PC-3 (cell line): ENCODE measurements around the gene CEBPZ. TPM values are rescaled to one million over a fixed set of nuclear protein-coding genes. Genes with fewer than 3 reads are reported as not detected.

Experiments
- ATAC-seq: fragments of 200-7000 bp; cut with Tn5 transposase; 2 replicates; pipeline ENCODE4 v1.9.1; 2020; ENCODE audit warnings: mild to moderate bottlenecking, moderate library complexity
- BruUV-seq: library from RNA; stranded (reverse); fragments of 400-500 nt; replicated peaks from 2 replicates; lab custom pipeline; 2021; lab: Mats Ljungman, UMichigan
- CTCF ChIA-PET: fragments of 300-600 bp; sonication (Branson Sonifier 250); formaldehyde crosslinking; loops from one replicate; lab custom pipeline; 2022; ENCODE audit warnings: antibody characterized with exemption; lab: Charles Lee
- POLR2A ChIA-PET: fragments of 300-600 bp; sonication (Branson Sonifier 250); formaldehyde crosslinking; loops from one replicate; lab custom pipeline; 2022; ENCODE audit warnings: antibody characterized with exemption; ENCODE audit not compliant: unreplicated experiment; lab: Charles Lee
- DNase-seq: peaks from one replicate; pipeline ENCODE4 v3.0.0-alpha.2; 2015
- H2AFZ ChIP-seq: fragments of 300-600 bp; sonication (generic); 2 replicates; pipeline ENCODE4 v1.6.0; 2016; ENCODE audit warnings: antibody characterized with exemption, low read length
- H3F3A ChIP-seq: fragments of 300-600 bp; sonication (generic); one replicate; pipeline ENCODE4 v1.6.0; 2017; ENCODE audit warnings: antibody characterized with exemption, low read length, control low read depth, mild to moderate bottlenecking; ENCODE audit not compliant: unreplicated experiment
- H3K27ac ChIP-seq: fragments of 300-600 bp; sonication (generic); 2 replicates; pipeline ENCODE4 v1.5.1; 2016; ENCODE audit warnings: mild to moderate bottlenecking, low read length
- H3K27me3 ChIP-seq: fragments of 300-600 bp; sonication (generic); 2 replicates; pipeline ENCODE4 v1.6.1; 2016; ENCODE audit warnings: low read length, mixed read lengths
- H3K36me3 ChIP-seq: fragments of 300-600 bp; sonication (generic); 2 replicates; pipeline ENCODE4 v1.6.1; 2016; ENCODE audit warnings: low read depth, mixed run types, low read length, mixed read lengths
- H3K4me1 ChIP-seq: fragments of 300-600 bp; sonication (generic); 2 replicates; pipeline ENCODE4 v1.5.1; 2016; ENCODE audit warnings: low read length; ENCODE audit not compliant: insufficient read depth
- H3K4me2 ChIP-seq: fragments of 300-600 bp; sonication (generic); 2 replicates; pipeline ENCODE4 v1.6.0; 2016; ENCODE audit warnings: low read length
- H3K4me3 ChIP-seq: fragments of 300-600 bp; sonication (generic); 2 replicates; pipeline ENCODE4 v1.5.1; 2016; ENCODE audit warnings: mild to moderate bottlenecking, low read length, mixed read lengths
- H3K79me2 ChIP-seq: fragments of 300-600 bp; sonication (generic); 2 replicates; pipeline ENCODE4 v1.6.1; 2017; ENCODE audit warnings: low read length, mixed read lengths
- H3K9ac ChIP-seq: fragments of 300-600 bp; sonication (generic); 2 replicates; pipeline ENCODE4 v1.6.0; 2016; ENCODE audit warnings: mild to moderate bottlenecking, low read length
- H3K9me2 ChIP-seq: fragments of 300-600 bp; sonication (generic); replicated peaks from 2 replicates; pipeline ENCODE4 v1.6.1; 2016; ENCODE audit warnings: mixed run types, low read length, mixed read lengths
- H3K9me3 ChIP-seq: fragments of 300-600 bp; sonication (generic); 2 replicates; pipeline ENCODE4 v1.6.1; 2016; ENCODE audit warnings: low read length, mixed read lengths
- H4K20me1 ChIP-seq: fragments of 300-600 bp; sonication (generic); 2 replicates; pipeline ENCODE4 v1.6.1; 2016; ENCODE audit warnings: low read length, mixed read lengths
- EZH2 ChIP-seq: fragments of 300-600 bp; sonication (generic); IDR thresholded peaks from one replicate; pipeline ENCODE4 v1.6.1; 2017; ENCODE audit warnings: antibody characterized with exemption, mild to moderate bottlenecking, low read length; ENCODE audit not compliant: unreplicated experiment
- EZH2phosphoT487 ChIP-seq: fragments of 300-600 bp; sonication (generic); IDR thresholded peaks from 2 replicates; pipeline ENCODE4 v1.6.1; 2018; ENCODE audit warnings: mild to moderate bottlenecking, antibody characterized with exemption, low read length, borderline replicate concordance
- intact Hi-C: fragments of 100-400 bp; cut with micrococcal nuclease; formaldehyde crosslinking; loops from 2 replicates; pipeline ENCODE4 v1.9.0; 2023
- total RNA-seq: library from RNA; depleted of rRNA; stranded (reverse); fragments of >200 nt; gene quantifications from 2 replicates; pipeline ENCODE4 v1.2.3, GENCODE V29; 2014
- TF ChIP-seq, protein P1 (sequence below): fragments of 300-600 bp; sonication (generic); conservative IDR thresholded peaks from 2 replicates; pipeline ENCODE4 v1.5.1; 2017; ENCODE audit warnings: antibody characterized with exemption, low read depth, mild to moderate bottlenecking, low read length

Gene CEBPZ
- total RNA-seq, 1 experiment from 2014 or later = 39.8 TPM

DNA sequence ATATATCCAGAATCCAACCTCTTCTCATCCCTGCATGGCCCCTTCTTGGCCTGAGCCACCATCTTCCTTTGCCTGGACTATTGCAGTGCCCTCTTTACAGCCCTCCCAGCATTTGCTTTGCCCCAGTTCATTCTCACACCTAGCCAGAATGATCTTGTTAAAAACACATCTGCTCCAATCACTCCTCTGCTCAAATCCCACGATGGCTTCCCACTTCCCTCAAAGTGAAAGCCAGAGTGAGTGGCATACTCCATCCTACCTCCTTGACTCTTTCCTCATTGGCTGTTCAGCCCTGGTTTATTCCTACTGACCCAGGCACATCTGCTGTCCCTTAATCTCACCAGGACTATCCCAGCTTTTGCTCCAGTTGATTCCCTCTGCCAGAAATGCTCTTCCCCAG is 57.7 kb downstream of the CEBPZ start:
- Histone ChIP-seq H3K4me2 (no peak overlapping the region), H3K9me3 (no peaks in the 10 kb centered on the region), H3K9ac (no peak overlapping the region), H3K27me3 (no peaks in the 10 kb centered on the region), H3K36me3 (no peaks in the 10 kb centered on the region), H3K27ac (no peak overlapping the region), H4K20me1 (no peaks in the 10 kb centered on the region), H3K4me1 (no peaks in the 10 kb centered on the region), H3K4me3 (no peak overlapping the region), H3K9me2 (no peaks in the 10 kb centered on the region), H3K79me2 (no peaks in the 10 kb centered on the region), H3F3A (no peaks in the 10 kb centered on the region), H2AFZ (no peak overlapping the region)
- BruUV-seq = no TSS peak
- intact Hi-C loops = no loop called here
- CTCF ChIA-PET = no interaction called here
- POLR2A ChIA-PET = no interaction called here
- ATAC-seq (no peak), DNase-seq (no peak)
- TF ChIP-seq EZH2 (no peak), EZH2phosphoT487 (no peak)
- TF ChIP-seq, protein P1, sequence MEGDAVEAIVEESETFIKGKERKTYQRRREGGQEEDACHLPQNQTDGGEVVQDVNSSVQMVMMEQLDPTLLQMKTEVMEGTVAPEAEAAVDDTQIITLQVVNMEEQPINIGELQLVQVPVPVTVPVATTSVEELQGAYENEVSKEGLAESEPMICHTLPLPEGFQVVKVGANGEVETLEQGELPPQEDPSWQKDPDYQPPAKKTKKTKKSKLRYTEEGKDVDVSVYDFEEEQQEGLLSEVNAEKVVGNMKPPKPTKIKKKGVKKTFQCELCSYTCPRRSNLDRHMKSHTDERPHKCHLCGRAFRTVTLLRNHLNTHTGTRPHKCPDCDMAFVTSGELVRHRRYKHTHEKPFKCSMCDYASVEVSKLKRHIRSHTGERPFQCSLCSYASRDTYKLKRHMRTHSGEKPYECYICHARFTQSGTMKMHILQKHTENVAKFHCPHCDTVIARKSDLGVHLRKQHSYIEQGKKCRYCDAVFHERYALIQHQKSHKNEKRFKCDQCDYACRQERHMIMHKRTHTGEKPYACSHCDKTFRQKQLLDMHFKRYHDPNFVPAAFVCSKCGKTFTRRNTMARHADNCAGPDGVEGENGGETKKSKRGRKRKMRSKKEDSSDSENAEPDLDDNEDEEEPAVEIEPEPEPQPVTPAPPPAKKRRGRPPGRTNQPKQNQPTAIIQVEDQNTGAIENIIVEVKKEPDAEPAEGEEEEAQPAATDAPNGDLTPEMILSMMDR = no peak

GRCh38 chr2:37171624-37171950 is 59.8 kb downstream of the CEBPZ start:
- BruUV-seq = no TSS peak
- H3K4me2 ChIP-seq = no peak overlapping the region
- H3K9ac ChIP-seq = no peak overlapping the region
- no peaks in the 10 kb centered on the region for H3K9me3 ChIP-seq
- no peaks in the 10 kb centered on the region for H3K27me3 ChIP-seq
- H3K27ac ChIP-seq = no peak overlapping the region
- no peaks in the 10 kb centered on the region for H3F3A ChIP-seq
- H4K20me1 ChIP-seq = no peaks in the 10 kb centered on the region
- intact Hi-C loops = no loop called here
- ChIA-PET POLR2A (interaction anchor here (0.7 kb wide), 1 partner anchor 15 kb away, joined by 3 read pairs; no protein-coding TSS in a partner anchor), CTCF (no interaction called here)
- no peaks in the 10 kb centered on the region for H3K9me2 ChIP-seq
- H2AFZ ChIP-seq = no peak overlapping the region
- DNase-seq (no peak), ATAC-seq (no peak)
- TF ChIP-seq EZH2 = no peak
- TF ChIP-seq EZH2phosphoT487 = no peak
- TF ChIP-seq, protein P1 = no peak
- no peaks in the 10 kb centered on the region for H3K36me3 ChIP-seq
- H3K4me1 ChIP-seq = peaks cover 5% of the 10 kb centered on the region
- H3K79me2 ChIP-seq = no peaks in the 10 kb centered on the region
- no peak overlapping the region for H3K4me3 ChIP-seq

DNA sequence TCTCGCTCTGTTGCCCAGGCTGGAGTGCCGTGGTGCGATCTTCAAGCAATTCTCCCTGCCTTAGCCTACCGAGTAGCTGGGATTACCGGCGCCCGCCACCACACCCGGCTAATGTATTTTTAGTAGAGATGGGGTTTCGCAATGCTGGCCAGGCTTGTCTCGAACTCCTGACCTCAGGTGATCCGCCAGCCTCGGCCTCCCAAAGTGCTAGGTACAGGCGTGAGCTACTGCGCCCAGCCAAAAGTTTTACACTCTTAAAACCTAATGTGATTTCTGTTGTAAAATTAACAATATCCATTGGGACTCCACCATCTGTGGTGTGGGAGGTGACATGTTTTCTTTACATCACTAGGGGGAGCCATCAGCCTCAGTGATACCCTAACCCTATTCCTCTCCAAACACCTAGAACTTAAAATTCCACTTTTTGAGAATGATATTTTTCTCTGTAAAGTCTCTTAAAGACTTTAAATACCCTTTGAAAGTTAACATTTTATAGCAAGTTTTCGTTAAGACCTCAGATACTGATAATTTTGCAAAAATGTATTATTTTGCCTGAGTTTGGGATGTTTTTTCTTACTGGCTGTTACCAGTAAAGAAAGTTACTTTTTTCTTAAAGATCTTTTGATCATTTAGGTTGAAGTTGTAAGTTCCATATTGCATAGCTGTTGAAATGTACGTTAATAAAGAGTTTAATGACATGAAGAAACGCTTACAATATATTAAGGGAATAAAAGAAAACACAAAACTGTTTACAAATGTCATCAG is 63.0 kb downstream of the CEBPZ start:
- POLR2A ChIA-PET = no interaction called here

More for the DNA sequence above, 63.0 kb downstream of the CEBPZ start:
- Histone ChIP-seq H3K4me3 (no peak overlapping the region), H3K27ac (no peak overlapping the region), H3K27me3 (no peaks in the 10 kb centered on the region), H3K9ac (no peak overlapping the region), H3F3A (no peaks in the 10 kb centered on the region), H3K4me2 (peak overlapping the region; percentile 20; the same call in 1 of the 2 replicates), H2AFZ (peak overlapping the region; percentile 82), H3K4me1 (peaks cover 5% of the 10 kb centered on the region), H3K9me2 (no peaks in the 10 kb centered on the region), H3K9me3 (peaks cover 5% of the 10 kb centered on the region), H3K79me2 (no peaks in the 10 kb centered on the region), H3K36me3 (0 out of 2 replicates have a peak, but pooled peaks cover 3% of the 10 kb centered on the region), H4K20me1 (no peaks in the 10 kb centered on the region)
- intact Hi-C loops = loop anchor here (1.0 to 5.0 kb wide), 4 partner anchors 44 to 724 kb away; no protein-coding TSS in a partner anchor
- CTCF ChIA-PET = no interaction called here
- DNase-seq (peak; percentile 66), ATAC-seq (peak; percentile 98)
- no TSS peak for BruUV-seq
- TF ChIP-seq, protein P1 = peak; percentile 87
- no peak for TF ChIP-seq EZH2phosphoT487
